ENCODE data around the gene SPANXA1.
"Not testable (repeated sequence)": the region's sequence is repeated elsewhere in the genome, so short reads cannot be mapped to it uniquely, and the experiment has no call there.

SPANXA1 gene

GRCh38 chrX:141584638-141585037, at the start of gene SPANXA1:
Gene SPANXA1 (minus strand): TSS chrX:141584738. CDS start chrX:141584678, 60 bp downstream.
- DNase-seq (ENCODE audit: low spot score) = not testable (repeated sequence)

- no peak for DNase-seq (ENCODE audit: low spot score)
Observed at GRCh38 chrX:141632124-141632523, 47.6 kb upstream of the SPANXA1 start.

- DNase-seq (ENCODE audit: low spot score) = no peak
Observed at GRCh38 chrX:141619336-141619735, 34.8 kb upstream of the SPANXA1 start.

GRCh38 chrX:141609111-141609510, 24.6 kb upstream of the SPANXA1 start:
- DNase-seq (ENCODE audit: low spot score) = no peak

GRCh38 chrX:141589408-141589807, 4.9 kb upstream of the SPANXA1 start, which contains the start of gene SPANXA2:
Gene SPANXA2 (plus strand): TSS chrX:141589708. CDS start chrX:141589768, 60 bp downstream.
- not testable (repeated sequence) for DNase-seq (ENCODE audit: low spot score)

- not testable (repeated sequence) for DNase-seq (ENCODE audit: low spot score)
Observed at GRCh38 chrX:141542551-141542950, 42.0 kb downstream of the SPANXA1 start.
